HG03103 (cell line): ENCODE data around the gene HMHB1.

Source experiments
- ATAC-seq: cut with Tn5 transposase; IDR thresholded peaks from one replicate; pipeline ENCODE4 v1.9.1; 2021; ENCODE audit warnings: low read depth; ENCODE audit not compliant: unreplicated experiment

The HMHB1 gene

DNA sequence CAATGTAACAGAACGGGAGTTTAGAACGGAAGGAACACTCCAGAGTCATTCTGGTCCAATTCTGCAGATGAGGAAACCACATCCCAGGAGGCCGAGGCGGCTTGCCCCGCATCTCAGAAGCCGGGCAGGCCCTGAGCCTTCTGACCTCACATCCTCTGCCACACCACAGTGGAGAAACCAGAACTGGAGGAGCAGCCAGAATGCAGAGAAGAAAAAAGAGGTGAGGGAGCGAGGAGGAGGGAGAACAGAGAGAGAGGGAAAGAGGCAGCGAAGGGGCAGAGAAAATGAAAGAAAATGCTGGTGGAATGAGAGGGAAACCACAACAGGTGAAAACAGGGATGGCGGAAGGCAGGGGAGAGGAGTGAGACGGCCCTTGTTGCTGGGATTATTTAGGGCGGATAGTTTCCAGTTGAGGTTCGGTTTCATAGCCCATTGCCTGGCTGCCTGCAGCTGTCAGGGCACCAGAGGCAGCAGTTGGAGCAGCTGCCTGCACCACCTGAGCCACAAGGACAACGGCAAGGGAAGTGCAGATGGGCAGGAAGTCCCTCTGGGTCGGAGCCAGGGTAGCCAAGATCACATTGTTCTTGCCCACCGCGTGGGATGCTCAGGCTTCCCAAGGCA, at the start of gene HMHB1:
Gene HMHB1, plus strand, starts transcription at position 77 of the 621 bp plus-strand sequence.
- no peak for ATAC-seq

DNA sequence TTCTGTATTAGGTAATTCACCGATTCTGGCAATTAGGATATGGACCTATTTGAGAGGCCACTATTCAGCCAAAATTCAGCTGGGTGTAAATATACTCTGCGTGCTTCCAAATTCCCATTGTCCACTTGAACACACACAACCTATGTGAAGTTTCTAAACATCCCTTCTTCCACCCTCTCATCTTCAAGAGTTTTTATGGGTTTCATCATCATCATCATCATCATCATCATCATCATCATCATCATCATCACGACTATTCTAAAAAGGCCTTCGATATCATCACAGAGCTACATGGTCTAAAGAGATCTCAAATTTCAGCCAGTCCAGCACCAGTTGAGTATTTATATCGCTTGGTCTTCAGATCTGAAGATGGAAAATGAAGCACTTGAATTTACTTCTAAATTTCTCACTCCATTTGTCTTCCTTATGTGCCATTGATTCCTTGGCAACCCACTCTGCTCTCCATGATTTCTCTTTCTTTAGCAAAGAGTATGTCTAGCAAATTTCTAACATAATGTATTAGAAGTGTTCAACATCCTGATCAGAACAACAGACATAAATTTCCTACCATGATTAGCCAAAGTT, 49.2 kb upstream of the HMHB1 start:
- ATAC-seq = no peak

GRCh38 chr5:143767162-143767561, 44.8 kb upstream of the HMHB1 start:
- ATAC-seq = no peak

GRCh38 chr5:143769026-143769786, 42.8 kb upstream of the HMHB1 start:
- ATAC-seq = no peak

- no peak for ATAC-seq
Measured at GRCh38 chr5:143770450-143770849, 41.5 kb upstream of the HMHB1 start.

DNA sequence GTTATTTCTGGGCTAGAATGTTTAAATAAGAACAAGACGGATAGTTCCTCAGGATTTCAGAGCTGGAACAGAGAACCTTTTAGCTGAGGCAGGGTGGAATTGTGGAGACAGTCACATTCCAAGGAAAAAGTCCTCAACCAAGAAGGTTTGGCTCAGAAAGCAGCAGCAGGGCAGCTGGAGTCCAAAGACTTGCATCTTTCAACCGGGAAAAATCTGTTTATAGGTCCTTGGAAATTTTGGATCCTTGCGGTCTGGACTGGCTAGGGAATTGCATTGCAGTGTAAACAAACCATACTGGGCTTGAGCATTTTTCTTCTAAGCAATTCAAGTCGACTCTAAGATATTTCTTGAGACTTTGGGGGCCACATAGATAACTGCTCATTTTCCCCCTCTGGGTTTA, 40.8 kb upstream of the HMHB1 start:
- ATAC-seq = no peak

- ATAC-seq = no peak
Measured at GRCh38 chr5:143771602-143772001, 40.4 kb upstream of the HMHB1 start.

DNA sequence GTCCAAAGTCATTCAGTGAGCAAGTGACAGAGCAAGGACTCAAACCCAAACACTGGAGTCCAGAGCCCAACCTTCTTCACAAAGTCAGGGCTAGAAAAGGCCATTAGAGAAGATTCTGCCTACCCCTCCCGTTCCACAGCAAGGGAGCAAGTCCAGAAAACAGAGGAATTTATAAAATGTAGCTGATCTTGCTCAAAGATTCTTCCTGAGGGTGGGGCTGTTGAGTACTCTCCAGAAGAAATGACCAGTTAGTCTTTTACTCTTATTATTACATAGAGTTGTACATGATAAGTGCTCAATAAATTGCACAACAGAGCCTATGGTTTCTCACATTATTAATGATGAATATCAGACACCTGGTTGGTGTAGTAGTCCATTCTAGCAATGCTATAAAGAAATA, 39.3 kb upstream of the HMHB1 start:
- ATAC-seq = no peak

- ATAC-seq = no peak
Measured at GRCh38 chr5:143775258-143775657, 36.7 kb upstream of the HMHB1 start.

- ATAC-seq = no peak
Measured at GRCh38 chr5:143776951-143777350, 35.0 kb upstream of the HMHB1 start.

DNA sequence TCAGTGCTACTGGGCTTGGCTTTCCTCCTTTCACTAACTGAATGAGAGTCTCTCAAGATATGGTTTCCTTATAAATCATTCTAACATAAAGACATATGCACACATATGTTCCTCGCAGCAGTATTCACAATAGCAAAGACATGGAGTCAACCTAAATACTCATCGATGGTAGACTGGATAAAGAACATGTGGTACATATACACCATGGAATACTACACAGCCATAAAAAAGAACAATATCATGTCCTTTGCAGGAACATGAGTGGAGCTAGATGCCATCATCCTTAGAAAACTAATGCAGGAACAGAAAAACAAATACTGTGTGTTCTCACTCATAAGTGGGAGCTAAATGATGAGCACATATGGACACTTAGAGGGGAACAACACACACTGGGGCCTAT, 32.5 kb upstream of the HMHB1 start:
- ATAC-seq = no peak

- ATAC-seq = no peak
Measured at GRCh38 chr5:143781993-143782520, 29.9 kb upstream of the HMHB1 start.

DNA sequence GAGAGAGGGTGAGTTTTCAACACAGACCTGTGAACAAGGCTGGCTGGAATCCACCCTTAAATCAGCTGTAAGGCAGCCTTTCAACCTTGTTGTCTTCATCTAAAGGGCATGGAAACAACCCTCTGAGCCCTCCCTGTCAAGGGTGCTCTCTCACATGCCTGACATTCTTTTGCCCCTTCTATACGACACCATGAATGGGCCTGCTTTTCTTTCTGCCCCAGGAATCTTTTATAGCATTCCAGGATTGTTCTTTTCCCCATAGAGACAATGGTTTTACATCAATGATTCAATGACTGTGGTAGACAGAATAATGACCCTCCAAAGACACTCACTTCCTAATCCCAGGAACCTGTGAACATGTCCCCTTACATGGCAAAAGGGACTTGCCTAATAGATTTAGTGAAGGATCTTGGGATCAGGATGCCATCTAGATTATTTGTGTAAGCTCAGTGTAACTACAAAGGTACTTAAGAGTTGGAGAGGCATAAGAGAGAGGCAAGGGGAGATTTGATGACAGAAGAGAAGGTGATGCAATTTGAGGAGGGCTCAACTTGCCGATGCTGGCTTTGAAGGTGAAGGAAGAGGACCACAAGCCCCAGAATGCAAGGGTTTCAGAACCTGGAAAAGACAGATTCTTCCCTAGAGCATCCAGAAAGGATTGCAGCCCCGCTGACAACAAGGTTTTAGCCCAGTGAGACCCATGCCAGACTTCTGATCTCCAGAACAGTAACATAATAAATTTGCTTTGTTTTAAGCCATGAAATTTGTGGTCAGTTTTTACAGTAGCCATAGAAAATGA, 29.2 kb upstream of the HMHB1 start:
- ATAC-seq = no peak

GRCh38 chr5:143788401-143788800, 23.6 kb upstream of the HMHB1 start:
- ATAC-seq = no peak

DNA sequence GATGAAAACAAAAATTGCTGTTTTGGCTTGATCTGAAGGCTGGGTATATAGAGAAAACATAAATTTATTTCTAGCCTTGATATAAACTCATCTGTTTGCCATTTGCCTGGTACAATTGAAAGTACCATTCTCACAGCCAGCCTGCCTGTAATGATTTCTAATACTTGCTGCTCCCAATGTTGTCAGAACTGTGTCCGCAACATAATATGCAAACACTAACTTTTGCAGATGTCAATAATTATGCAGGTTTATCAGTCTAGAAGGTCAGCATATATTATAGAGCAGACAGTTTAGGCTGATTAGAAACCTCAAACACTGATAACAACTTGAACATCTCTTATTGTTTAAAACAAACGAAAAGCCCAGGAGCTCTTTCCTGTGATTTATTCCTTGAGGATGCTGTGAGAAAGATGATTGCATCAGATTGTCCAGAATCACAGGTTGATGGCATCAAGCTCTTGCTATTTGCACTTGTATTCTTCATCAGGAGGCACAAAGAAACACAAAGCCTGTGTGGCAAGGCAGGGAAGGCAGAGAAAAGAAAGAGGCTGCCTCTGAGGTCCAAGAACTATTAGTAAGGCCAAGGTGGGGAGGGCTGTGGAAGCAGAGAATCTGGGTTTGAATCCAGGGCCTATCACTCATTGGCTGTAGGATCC, 21.4 kb upstream of the HMHB1 start:
- ATAC-seq = no peak

- ATAC-seq = no peak
Measured at GRCh38 chr5:143791848-143792731, 19.9 kb upstream of the HMHB1 start.

DNA sequence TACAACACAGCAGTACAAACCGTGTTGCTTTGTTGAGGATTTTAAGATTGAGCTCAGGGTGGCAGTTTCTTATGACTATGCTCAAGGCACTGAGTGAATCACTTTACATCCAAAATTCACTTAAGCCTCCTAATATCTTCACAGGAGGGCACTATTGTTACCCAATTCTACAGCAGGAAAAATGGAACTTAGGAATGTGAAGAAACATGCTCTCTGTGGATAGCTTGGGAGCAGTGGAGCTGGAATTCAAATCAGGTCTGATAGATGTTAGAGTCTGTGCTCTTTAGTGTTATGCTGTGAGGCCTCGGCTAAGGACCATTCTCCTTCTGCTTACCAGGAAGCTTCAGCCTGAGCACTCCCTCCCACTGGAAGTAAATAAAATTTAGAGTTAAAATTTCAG, 18.7 kb upstream of the HMHB1 start:
- ATAC-seq = no peak

- ATAC-seq = no peak
Measured at GRCh38 chr5:143796125-143796524, 15.8 kb upstream of the HMHB1 start.

DNA sequence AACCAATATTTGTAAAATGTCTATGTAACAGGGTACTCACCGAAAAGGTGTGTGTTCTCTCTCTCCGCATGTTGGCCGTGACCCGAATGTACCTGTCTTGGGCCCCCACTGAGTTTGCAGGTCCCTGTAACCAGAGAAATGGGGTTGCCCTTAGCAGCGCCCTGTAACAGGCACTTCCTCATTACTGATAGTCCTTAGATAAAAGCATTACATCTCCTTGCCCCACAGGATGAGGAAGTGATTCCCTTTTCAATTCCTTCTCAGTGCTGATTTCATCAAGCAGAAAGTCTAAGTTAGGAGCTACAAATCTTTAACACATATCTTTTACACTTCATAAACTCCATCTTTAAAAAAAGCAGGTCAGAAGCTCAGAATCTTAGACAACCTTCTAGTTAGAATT, 15.2 kb upstream of the HMHB1 start:
- ATAC-seq = no peak
